Endothelial cell of umbilical vein (primary cell): ENCODE data around the gene COPS4.

ENCODE experiments used
- CTCF ChIP-seq, 2 donors: IDR thresholded peaks; 1 replicate in 1 of 2; 2 replicates in 1 of 2; pipeline ENCODE4 v1.5.1; 2011; ENCODE audit warnings: low read length in 2 of 2, mild to moderate bottlenecking in 2 of 2, moderate library complexity in 2 of 2, control low read depth in 1 of 2, inconsistent platforms in 1 of 2, low read depth in 1 of 2; ENCODE audit not compliant: insufficient read depth in 1 of 2; ENCODE audit errors: extremely low read depth in 1 of 2
- EZH2 ChIP-seq: IDR thresholded peaks from 2 replicates; pipeline ENCODE4 v1.6.1; 2012; ENCODE audit warnings: borderline replicate concordance, low read depth, mild to moderate bottlenecking, moderate library complexity, low read length, inconsistent platforms; ENCODE audit not compliant: severe bottlenecking
- FOS ChIP-seq: IDR thresholded peaks from 2 replicates; pipeline ENCODE4 v1.6.1; 2011; ENCODE audit warnings: mild to moderate bottlenecking, low read length, moderate library complexity, borderline replicate concordance; ENCODE audit not compliant: insufficient read depth
- GATA2 ChIP-seq: IDR thresholded peaks from 2 replicates; pipeline ENCODE4 v1.7.0; 2011; ENCODE audit warnings: low read depth, mild to moderate bottlenecking, moderate library complexity, mixed read lengths, low read length; ENCODE audit not compliant: insufficient read length, insufficient read depth
- JUN ChIP-seq: IDR thresholded peaks from 2 replicates; pipeline ENCODE4 v1.6.1; 2011; ENCODE audit warnings: borderline replicate concordance, low read depth; ENCODE audit not compliant: insufficient read length, insufficient read depth
- MYC ChIP-seq: IDR thresholded peaks from one replicate; pipeline ENCODE4 v1.6.1; 2011; ENCODE audit warnings: mild to moderate bottlenecking, low read depth, low read length
- POLR2A ChIP-seq: IDR thresholded peaks from 2 replicates; pipeline ENCODE4 v1.6.1; 2012; ENCODE audit warnings: low read depth, mild to moderate bottlenecking, control low read depth, low read length
- POLR2AphosphoS5 ChIP-seq: IDR thresholded peaks from 2 replicates; pipeline ENCODE4 v1.6.1; 2012; ENCODE audit warnings: low read depth, mild to moderate bottlenecking, control low read depth, low read length, moderate library complexity; ENCODE audit not compliant: insufficient read depth
- TF ChIP-seq, protein P1 (sequence below): IDR thresholded peaks from 2 replicates; pipeline ENCODE4 v1.6.1; 2011; ENCODE audit not compliant: insufficient read depth, insufficient read length

DNA sequence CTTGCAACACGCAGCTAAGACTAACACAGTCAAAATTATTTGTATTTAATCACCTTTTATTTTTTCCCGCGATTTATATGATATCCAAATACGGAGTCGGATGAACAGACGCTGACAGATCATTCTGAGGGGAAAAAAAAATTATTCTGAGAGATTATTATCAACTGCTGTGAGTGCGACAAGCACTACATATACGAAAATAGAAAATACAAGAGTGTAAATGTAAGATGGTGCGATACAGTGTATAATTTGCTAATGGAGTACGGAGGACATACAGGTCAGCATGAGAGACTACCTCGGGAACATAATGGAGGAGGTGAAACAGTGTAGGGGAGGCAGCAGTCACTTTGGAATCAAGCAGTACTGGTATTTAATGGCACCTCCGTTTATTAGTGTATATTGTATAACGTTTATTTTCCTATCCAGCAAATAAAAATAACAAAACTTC lies 21.5 kb upstream of the COPS4 start:
- TF ChIP-seq EZH2 (no peak), CTCF (IDR thresholded peaks at IDR 0.05; ENCODE audit: extremely low read depth in 1 of 2, insufficient read depth in 1 of 2, low read depth in 1 of 2, low read length in 2 of 2) (no peak), POLR2A (no peak), GATA2 (no peak), JUN (no peak), POLR2AphosphoS5 (no peak), MYC (no peak), FOS (no peak)
- TF ChIP-seq, protein P1, sequence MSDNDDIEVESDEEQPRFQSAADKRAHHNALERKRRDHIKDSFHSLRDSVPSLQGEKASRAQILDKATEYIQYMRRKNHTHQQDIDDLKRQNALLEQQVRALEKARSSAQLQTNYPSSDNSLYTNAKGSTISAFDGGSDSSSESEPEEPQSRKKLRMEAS = no peak
